HEK293 (cell line): Measurements from ENCODE around the gene TRIM66.

Source experiments
- CTCF ChIA-PET: fragments of 350-600 bp; formaldehyde crosslinking; extraction: SDS; loops from one replicate; lab custom pipeline; 2021; ENCODE audit warnings: antibody characterized with exemption; lab: Yijun Ruan, JAX
- POLR2A ChIA-PET: fragments of 300-600 bp; formaldehyde crosslinking; extraction: SDS; loops from one replicate; lab custom pipeline; 2020; ENCODE audit warnings: antibody characterized with exemption, inconsistent platforms; lab: Yijun Ruan, JAX
- H3K27ac ChIP-seq: fragments of 200-500 bp; sonication (Bioruptor generic); 2 replicates; pipeline ENCODE4 v1.5.1; 2014; ENCODE audit warnings: low read depth, low read length, control low read depth, inconsistent platforms; ENCODE audit errors: extremely low read depth
- H3K36me3 ChIP-seq, 2 experiments: fragments of 200-500 bp in 1 of 2; sonication (Bioruptor generic) in 1 of 2; 1 replicate in 1 of 2; 2 replicates in 1 of 2; pipeline ENCODE4 v1.5.1; 2014 to 2017; ENCODE audit warnings: inconsistent platforms in 2 of 2, low read length in 2 of 2; ENCODE audit not compliant: control insufficient read depth in 2 of 2, insufficient read depth in 1 of 2
- H3K4me1 ChIP-seq: fragments of 200-500 bp; sonication (Bioruptor generic); 2 replicates; pipeline ENCODE4 v1.5.1; 2014; ENCODE audit warnings: mild to moderate bottlenecking, low read length, inconsistent platforms; ENCODE audit not compliant: control insufficient read depth, insufficient read depth
- H3K4me3 ChIP-seq: 2 replicates; pipeline ENCODE4 v1.5.1; 2011; ENCODE audit warnings: low read depth, mild to moderate bottlenecking, control low read depth, low read length, moderate library complexity
- H3K9me3 ChIP-seq: fragments of 200-500 bp; sonication (Bioruptor generic); 2 replicates; pipeline ENCODE4 v1.5.1; 2014; ENCODE audit warnings: low read depth, low read length, inconsistent platforms; ENCODE audit not compliant: control insufficient read depth, insufficient read depth
- HOXC10 ChIP-seq: sonication (generic); formaldehyde crosslinking; IDR thresholded peaks from 2 replicates; pipeline ENCODE4 v1.8.1; 2023; ENCODE audit warnings: mild to moderate bottlenecking, missing genetic modification reagents
- IKZF3 ChIP-seq: fragments of 450-650 bp; IDR thresholded peaks from 2 replicates; pipeline ENCODE4 v1.5.0; 2018; ENCODE audit warnings: missing biosample characterization, mild to moderate bottlenecking, missing genetic modification characterization, moderate library complexity
- SP3 ChIP-seq: fragments of 450-650 bp; formaldehyde crosslinking; IDR thresholded peaks from 2 replicates; pipeline ENCODE4 v1.5.1; 2016; ENCODE audit warnings: missing biosample characterization, missing genetic modification characterization
- ZBTB1 ChIP-seq: fragments of 450-650 bp; formaldehyde crosslinking; IDR thresholded peaks from 2 replicates; pipeline ENCODE4 v1.5.1; 2016; ENCODE audit warnings: missing biosample characterization, missing genetic modification characterization
- ZBTB20 ChIP-seq: fragments of 450-650 bp; formaldehyde crosslinking; IDR thresholded peaks from 2 replicates; pipeline ENCODE4 v1.5.1; 2016; ENCODE audit warnings: missing biosample characterization, missing genetic modification characterization
- ZBTB21 ChIP-seq: fragments of 450-650 bp; formaldehyde crosslinking; IDR thresholded peaks from 2 replicates; pipeline ENCODE4 v1.5.1; 2017; ENCODE audit warnings: missing biosample characterization, missing genetic modification characterization
- ZNF133 ChIP-seq: fragments of 450-650 bp; formaldehyde crosslinking; IDR thresholded peaks from 2 replicates; pipeline ENCODE4 v1.5.1; 2016; ENCODE audit warnings: missing biosample characterization, missing genetic modification characterization
- ZNF18 ChIP-seq: fragments of 450-650 bp; formaldehyde crosslinking; IDR thresholded peaks from 2 replicates; pipeline ENCODE4 v1.5.1; 2016; ENCODE audit warnings: missing biosample characterization, missing genetic modification characterization
- ZNF214 ChIP-seq: fragments of 450-650 bp; formaldehyde crosslinking; IDR thresholded peaks from 2 replicates; pipeline ENCODE4 v1.5.1; 2017; ENCODE audit warnings: missing biosample characterization, mild to moderate bottlenecking, missing genetic modification characterization, borderline replicate concordance
- ZNF221 ChIP-seq: fragments of 450-650 bp; formaldehyde crosslinking; IDR thresholded peaks from 2 replicates; pipeline ENCODE4 v1.5.1; 2017; ENCODE audit warnings: missing biosample characterization, missing genetic modification characterization, borderline replicate concordance
- ZNF335 ChIP-seq: fragments of 450-650 bp; formaldehyde crosslinking; conservative IDR thresholded peaks from 2 replicates; pipeline ENCODE4 v1.5.1; 2016; ENCODE audit warnings: missing biosample characterization, missing genetic modification characterization
- ZNF391 ChIP-seq: fragments of 450-650 bp; formaldehyde crosslinking; IDR thresholded peaks from 2 replicates; pipeline ENCODE4 v1.5.1; 2016; ENCODE audit warnings: low read depth, missing biosample characterization, missing genetic modification characterization, borderline replicate concordance
- ZNF416 ChIP-seq: fragments of 450-650 bp; formaldehyde crosslinking; IDR thresholded peaks from 2 replicates; pipeline ENCODE4 v1.5.1; 2016; ENCODE audit warnings: missing biosample characterization, missing genetic modification characterization
- ZNF510 ChIP-seq: fragments of 450-650 bp; formaldehyde crosslinking; IDR thresholded peaks from 2 replicates; pipeline ENCODE4 v1.5.1; 2018; ENCODE audit warnings: mild to moderate bottlenecking, missing genetic modification characterization, missing biosample characterization; ENCODE audit not compliant: insufficient replicate concordance
- ZNF544 ChIP-seq: fragments of 450-650 bp; formaldehyde crosslinking; IDR thresholded peaks from 2 replicates; pipeline ENCODE4 v1.5.0; 2017; ENCODE audit warnings: missing biosample characterization, missing genetic modification characterization
- ZNF549 ChIP-seq: fragments of 450-650 bp; IDR thresholded peaks from 2 replicates; pipeline ENCODE4 v1.5.1; 2018; ENCODE audit warnings: missing biosample characterization, missing genetic modification characterization, mild to moderate bottlenecking, inconsistent platforms, moderate library complexity
- ZNF629 ChIP-seq: fragments of 450-650 bp; formaldehyde crosslinking; IDR thresholded peaks from 2 replicates; pipeline ENCODE4 v1.5.1; 2017; ENCODE audit warnings: missing biosample characterization, missing genetic modification characterization
- ZNF701 ChIP-seq: fragments of 450-650 bp; formaldehyde crosslinking; IDR thresholded peaks from 2 replicates; pipeline ENCODE4 v1.5.1; 2016; ENCODE audit warnings: missing biosample characterization, missing genetic modification characterization
- ZNF704 ChIP-seq: fragments of 450-650 bp; formaldehyde crosslinking; IDR thresholded peaks from 2 replicates; pipeline ENCODE4 v1.5.1; 2016; ENCODE audit warnings: missing biosample characterization, missing genetic modification characterization
- TF ChIP-seq, protein P1 (sequence below): fragments of 450-650 bp; formaldehyde crosslinking; conservative IDR thresholded peaks from 2 replicates; pipeline ENCODE4 v1.5.1; 2016; ENCODE audit warnings: low read depth, missing biosample characterization, missing genetic modification characterization
- TF ChIP-seq, protein P2 (sequence below): fragments of 450-650 bp; formaldehyde crosslinking; IDR thresholded peaks from 2 replicates; pipeline ENCODE4 v1.5.1; 2016; ENCODE audit warnings: missing biosample characterization, missing genetic modification characterization
- TF ChIP-seq, protein P3 (sequence below): fragments of 450-650 bp; formaldehyde crosslinking; IDR thresholded peaks from 2 replicates; pipeline ENCODE4 v1.5.1; 2016; ENCODE audit warnings: missing biosample characterization, missing genetic modification characterization

TRIM66 gene

GRCh38 chr11:8605971-8606563 lies 76.4 kb downstream of the TRIM66 start (continued):
- TF ChIP-seq, protein P1, sequence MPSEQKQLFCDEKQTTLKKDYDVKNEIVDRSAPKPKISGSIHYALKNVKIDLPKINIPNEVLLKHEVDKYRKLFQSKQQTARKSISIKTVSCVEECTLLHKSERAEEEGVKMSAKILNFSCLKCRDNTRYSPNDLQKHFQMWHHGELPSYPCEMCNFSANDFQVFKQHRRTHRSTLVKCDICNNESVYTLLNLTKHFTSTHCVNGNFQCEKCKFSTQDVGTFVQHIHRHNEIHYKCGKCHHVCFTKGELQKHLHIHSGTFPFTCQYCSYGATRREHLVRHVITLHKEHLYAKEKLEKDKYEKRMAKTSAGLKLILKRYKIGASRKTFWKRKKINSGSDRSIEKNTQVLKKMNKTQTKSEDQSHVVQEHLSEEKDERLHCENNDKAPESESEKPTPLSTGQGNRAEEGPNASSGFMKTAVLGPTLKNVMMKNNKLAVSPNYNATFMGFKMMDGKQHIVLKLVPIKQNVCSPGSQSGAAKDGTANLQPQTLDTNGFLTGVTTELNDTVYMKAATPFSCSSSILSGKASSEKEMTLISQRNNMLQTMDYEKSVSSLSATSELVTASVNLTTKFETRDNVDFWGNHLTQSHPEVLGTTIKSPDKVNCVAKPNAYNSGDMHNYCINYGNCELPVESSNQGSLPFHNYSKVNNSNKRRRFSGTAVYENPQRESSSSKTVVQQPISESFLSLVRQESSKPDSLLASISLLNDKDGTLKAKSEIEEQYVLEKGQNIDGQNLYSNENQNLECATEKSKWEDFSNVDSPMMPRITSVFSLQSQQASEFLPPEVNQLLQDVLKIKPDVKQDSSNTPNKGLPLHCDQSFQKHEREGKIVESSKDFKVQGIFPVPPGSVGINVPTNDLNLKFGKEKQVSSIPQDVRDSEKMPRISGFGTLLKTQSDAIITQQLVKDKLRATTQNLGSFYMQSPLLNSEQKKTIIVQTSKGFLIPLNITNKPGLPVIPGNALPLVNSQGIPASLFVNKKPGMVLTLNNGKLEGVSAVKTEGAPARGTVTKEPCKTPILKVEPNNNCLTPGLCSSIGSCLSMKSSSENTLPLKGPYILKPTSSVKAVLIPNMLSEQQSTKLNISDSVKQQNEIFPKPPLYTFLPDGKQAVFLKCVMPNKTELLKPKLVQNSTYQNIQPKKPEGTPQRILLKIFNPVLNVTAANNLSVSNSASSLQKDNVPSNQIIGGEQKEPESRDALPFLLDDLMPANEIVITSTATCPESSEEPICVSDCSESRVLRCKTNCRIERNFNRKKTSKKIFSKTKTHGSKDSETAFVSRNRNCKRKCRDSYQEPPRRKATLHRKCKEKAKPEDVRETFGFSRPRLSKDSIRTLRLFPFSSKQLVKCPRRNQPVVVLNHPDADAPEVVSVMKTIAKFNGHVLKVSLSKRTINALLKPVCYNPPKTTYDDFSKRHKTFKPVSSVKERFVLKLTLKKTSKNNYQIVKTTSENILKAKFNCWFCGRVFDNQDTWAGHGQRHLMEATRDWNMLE (tag by site-specific recombination) = no peak
- TF ChIP-seq, all 188 proteins: peak for 1

DNA sequence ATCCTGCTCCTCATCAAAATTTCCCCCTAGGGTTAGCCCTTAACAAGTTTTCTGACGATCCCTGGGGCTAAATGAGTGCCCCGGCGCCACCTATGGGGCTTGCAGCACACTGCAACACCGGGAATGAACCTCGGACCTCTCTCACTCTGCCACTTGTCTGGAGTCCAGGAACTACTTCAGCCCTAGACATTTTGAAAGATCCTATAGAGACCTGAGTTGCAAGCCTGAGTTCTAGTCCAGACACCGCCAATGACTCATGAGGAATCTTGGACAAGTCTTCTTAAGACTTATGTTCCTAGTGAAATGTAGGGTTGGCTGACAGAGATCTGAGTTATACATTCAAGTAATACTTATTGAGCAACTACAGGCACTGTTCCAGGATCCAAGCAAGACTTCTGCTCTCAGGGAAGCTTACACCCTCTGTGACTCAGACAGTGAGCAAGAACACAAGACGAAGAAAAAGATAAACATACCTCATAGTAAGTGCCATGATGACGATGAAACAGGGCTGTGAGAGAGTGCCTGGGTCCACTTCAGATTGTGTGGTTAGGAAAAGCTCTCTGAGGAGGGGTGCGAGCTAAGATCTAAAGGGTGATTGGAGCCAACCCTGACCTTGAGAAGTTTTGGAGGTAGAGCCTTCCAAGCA lies 78.3 kb downstream of the TRIM66 start:
- ChIA-PET POLR2A (interaction anchor here (0.5 to 0.6 kb wide), 2 partner anchors 83 to 198 kb away, joined by 4 read pairs; no protein-coding TSS in a partner anchor), CTCF (interaction anchor here (0.6 to 1.4 kb wide), 8 partner anchors 8 to 310 kb away, joined by 3 to 4 read pairs (median 4); no protein-coding TSS in a partner anchor)
- Histone ChIP-seq H3K9me3 (no peaks in the 10 kb centered on the region), H3K4me1 (no peaks in the 10 kb centered on the region), H3K36me3 (no peaks in the 10 kb centered on the region), H3K27ac (no peak overlapping the region), H3K4me3 (no peak overlapping the region)
- TF ChIP-seq ZNF391 = no peak
- TF ChIP-seq, protein P2, sequence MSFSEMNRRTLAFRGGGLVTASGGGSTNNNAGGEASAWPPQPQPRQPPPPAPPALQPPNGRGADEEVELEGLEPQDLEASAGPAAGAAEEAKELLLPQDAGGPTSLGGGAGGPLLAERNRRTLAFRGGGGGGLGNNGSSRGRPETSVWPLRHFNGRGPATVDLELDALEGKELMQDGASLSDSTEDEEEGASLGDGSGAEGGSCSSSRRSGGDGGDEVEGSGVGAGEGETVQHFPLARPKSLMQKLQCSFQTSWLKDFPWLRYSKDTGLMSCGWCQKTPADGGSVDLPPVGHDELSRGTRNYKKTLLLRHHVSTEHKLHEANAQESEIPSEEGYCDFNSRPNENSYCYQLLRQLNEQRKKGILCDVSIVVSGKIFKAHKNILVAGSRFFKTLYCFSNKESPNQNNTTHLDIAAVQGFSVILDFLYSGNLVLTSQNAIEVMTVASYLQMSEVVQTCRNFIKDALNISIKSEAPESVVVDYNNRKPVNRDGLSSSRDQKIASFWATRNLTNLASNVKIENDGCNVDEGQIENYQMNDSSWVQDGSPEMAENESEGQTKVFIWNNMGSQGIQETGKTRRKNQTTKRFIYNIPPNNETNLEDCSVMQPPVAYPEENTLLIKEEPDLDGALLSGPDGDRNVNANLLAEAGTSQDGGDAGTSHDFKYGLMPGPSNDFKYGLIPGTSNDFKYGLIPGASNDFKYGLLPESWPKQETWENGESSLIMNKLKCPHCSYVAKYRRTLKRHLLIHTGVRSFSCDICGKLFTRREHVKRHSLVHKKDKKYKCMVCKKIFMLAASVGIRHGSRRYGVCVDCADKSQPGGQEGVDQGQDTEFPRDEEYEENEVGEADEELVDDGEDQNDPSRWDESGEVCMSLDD (tag by site-specific recombination) = no peak
- TF ChIP-seq, protein P3, sequence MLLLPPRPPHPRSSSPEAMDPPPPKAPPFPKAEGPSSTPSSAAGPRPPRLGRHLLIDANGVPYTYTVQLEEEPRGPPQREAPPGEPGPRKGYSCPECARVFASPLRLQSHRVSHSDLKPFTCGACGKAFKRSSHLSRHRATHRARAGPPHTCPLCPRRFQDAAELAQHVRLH (tag by site-specific recombination) = no peak
- no peak for TF ChIP-seq ZBTB1 (tag by site-specific recombination)
- TF ChIP-seq ZBTB20 (tag by site-specific recombination) = no peak
- no peak for TF ChIP-seq ZNF133 (tag by site-specific recombination)
- TF ChIP-seq ZNF18 (tag by site-specific recombination) = no peak
- no peak for TF ChIP-seq ZNF214
- no peak for TF ChIP-seq IKZF3 (tag by site-specific recombination)
- peak; percentile 65; the same call in 1 of the 2 replicates for TF ChIP-seq ZBTB21
- no peak for TF ChIP-seq ZNF221 (tag by site-specific recombination)
- TF ChIP-seq ZNF629 (tag by site-specific recombination) = peak; percentile 59
- no peak for TF ChIP-seq ZNF701 (tag by site-specific recombination)
- no peak for TF ChIP-seq ZNF544
- TF ChIP-seq HOXC10 = no peak
- 0 out of 2 replicates have a peak, but pooled peaks have one; percentile 28 for TF ChIP-seq ZNF335 (tag by site-specific recombination)
- TF ChIP-seq SP3 = no peak
- TF ChIP-seq ZNF549 (tag by site-specific recombination) = no peak
- TF ChIP-seq ZNF416 (tag by site-specific recombination) = no peak
- TF ChIP-seq ZNF704 (tag by site-specific recombination) = no peak
- no peak for TF ChIP-seq ZNF510 (tag by site-specific recombination)
